ENCODE data around the gene RUFY4. TPM values are rescaled to one million over a fixed set of nuclear protein-coding genes. Genes with fewer than 3 reads are reported as not detected.
"Not testable (repeated sequence)": the region's sequence is repeated elsewhere in the genome, so short reads cannot be mapped to it uniquely, and the experiment has no call there.

RUFY4 gene
- total RNA-seq, 1 donor from 2014 or later, result not detected

DNA sequence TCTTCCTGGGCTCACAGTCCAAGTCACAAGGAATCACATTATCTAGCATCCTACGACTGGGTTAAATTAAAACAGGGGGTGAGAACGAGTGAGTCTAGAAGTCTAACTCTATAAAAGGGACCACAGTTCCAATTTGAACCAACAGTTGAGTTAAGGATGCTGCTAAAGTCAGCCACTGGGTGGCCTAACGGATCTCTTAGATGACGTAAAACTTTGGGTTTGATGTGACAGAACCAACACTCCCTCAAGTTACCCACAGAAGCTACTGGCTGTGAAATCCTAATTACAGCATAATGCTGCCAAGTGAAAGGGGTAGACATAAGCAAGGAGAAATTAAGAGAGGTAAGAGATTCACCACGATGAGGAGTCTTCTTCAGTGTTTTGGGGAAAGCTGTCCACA, 32.7 kb upstream of the RUFY4 start:
- Histone ChIP-seq H3K9ac (ENCODE audit: low read depth in 1 of 3, low read length in 3 of 3) (no peak overlapping the region), H3K4me1 (ENCODE audit: control insufficient read depth in 3 of 3, insufficient read depth in 3 of 3, low read length in 3 of 3) (peaks cover 6 to 31% (median 21%) of the 10 kb centered on the region in 3 donors), H3K4me3 (ENCODE audit: low read length in 3 of 3) (no peak overlapping the region), H3K27me3 (ENCODE audit: control insufficient read depth in 3 of 3, insufficient read depth in 3 of 3, low read length in 3 of 3) (peaks cover 0 to 4% (median 2%) of the 10 kb centered on the region in 3 donors), H3K9me3 (ENCODE audit: control insufficient read depth in 3 of 3, low read length in 3 of 3) (no peaks in the 10 kb centered on the region), H3K27ac (ENCODE audit: low read depth, low read length) (no peak overlapping the region), H3K36me3 (ENCODE audit: control insufficient read depth in 3 of 3, insufficient read depth in 3 of 3, low read length in 3 of 3) (no peaks in the 10 kb centered on the region)

DNA sequence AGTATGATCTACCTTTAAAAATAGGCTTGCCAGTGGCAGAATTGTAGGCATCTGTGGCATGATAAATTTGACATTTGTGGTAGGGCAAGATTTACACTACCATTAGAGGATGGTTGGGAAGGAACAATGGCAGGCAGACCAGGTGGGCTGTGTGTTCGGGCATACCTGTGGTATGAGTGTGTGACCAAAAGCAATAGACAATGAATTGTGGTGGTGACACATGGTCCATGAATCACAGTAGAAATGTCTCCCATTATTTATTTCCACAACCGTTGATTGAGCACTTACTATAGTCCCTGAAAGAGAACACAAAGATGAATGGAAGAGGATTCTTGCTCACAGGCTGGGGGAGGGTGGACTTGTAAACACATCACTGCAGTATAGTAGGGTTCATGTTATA, 29.9 kb upstream of the RUFY4 start:
- Histone ChIP-seq H3K4me1 (ENCODE audit: control insufficient read depth in 3 of 3, insufficient read depth in 3 of 3, low read length in 3 of 3) (peaks cover 5 to 25% (median 17%) of the 10 kb centered on the region in 3 donors), H3K9me3 (ENCODE audit: control insufficient read depth in 3 of 3, low read length in 3 of 3) (no peaks in the 10 kb centered on the region), H3K9ac (ENCODE audit: low read depth in 1 of 3, low read length in 3 of 3) (no peak overlapping the region), H3K36me3 (ENCODE audit: control insufficient read depth in 3 of 3, insufficient read depth in 3 of 3, low read length in 3 of 3) (no peaks in the 10 kb centered on the region), H3K4me3 (ENCODE audit: low read length in 3 of 3) (no peak overlapping the region), H3K27me3 (ENCODE audit: control insufficient read depth in 3 of 3, insufficient read depth in 3 of 3, low read length in 3 of 3) (peaks cover 0 to 6% (median 0%) of the 10 kb centered on the region in 3 donors), H3K27ac (ENCODE audit: low read depth, low read length) (no peak overlapping the region)

DNA sequence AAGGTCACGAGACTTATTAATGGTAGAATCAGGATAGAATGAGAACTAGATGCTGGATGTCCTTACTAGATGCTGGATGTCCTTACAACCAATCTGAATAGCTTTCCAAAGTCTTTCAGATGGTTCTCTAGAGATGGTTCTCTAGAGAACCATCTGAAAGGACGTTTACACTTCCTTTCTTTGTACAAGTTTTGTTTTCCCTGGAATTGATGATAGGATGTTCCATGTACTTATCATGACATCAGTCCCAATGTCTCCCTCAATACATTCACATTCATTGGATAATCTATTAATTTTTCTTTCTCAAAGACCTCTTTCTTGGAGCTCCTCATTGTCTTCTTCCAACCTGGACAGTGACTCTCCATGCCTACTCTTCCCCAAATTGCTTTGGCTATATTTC, 28.2 kb upstream of the RUFY4 start:
- no peaks in the 10 kb centered on the region for H3K36me3 ChIP-seq (ENCODE audit: control insufficient read depth in 3 of 3, insufficient read depth in 3 of 3, low read length in 3 of 3)
- H3K9ac ChIP-seq (ENCODE audit: low read depth in 1 of 3, low read length in 3 of 3), result no peak overlapping the region
- no peak overlapping the region for H3K27ac ChIP-seq (ENCODE audit: low read depth, low read length)
- no peaks in the 10 kb centered on the region for H3K9me3 ChIP-seq (ENCODE audit: control insufficient read depth in 3 of 3, low read length in 3 of 3)
- H3K4me3 ChIP-seq (ENCODE audit: low read length in 3 of 3), result no peak overlapping the region
- peaks cover 0 to 5% (median 0%) of the 10 kb centered on the region in 3 donors for H3K27me3 ChIP-seq (ENCODE audit: control insufficient read depth in 3 of 3, insufficient read depth in 3 of 3, low read length in 3 of 3)
- peaks cover 0 to 12% (median 9%) of the 10 kb centered on the region in 3 donors for H3K4me1 ChIP-seq (ENCODE audit: control insufficient read depth in 3 of 3, insufficient read depth in 3 of 3, low read length in 3 of 3)

DNA sequence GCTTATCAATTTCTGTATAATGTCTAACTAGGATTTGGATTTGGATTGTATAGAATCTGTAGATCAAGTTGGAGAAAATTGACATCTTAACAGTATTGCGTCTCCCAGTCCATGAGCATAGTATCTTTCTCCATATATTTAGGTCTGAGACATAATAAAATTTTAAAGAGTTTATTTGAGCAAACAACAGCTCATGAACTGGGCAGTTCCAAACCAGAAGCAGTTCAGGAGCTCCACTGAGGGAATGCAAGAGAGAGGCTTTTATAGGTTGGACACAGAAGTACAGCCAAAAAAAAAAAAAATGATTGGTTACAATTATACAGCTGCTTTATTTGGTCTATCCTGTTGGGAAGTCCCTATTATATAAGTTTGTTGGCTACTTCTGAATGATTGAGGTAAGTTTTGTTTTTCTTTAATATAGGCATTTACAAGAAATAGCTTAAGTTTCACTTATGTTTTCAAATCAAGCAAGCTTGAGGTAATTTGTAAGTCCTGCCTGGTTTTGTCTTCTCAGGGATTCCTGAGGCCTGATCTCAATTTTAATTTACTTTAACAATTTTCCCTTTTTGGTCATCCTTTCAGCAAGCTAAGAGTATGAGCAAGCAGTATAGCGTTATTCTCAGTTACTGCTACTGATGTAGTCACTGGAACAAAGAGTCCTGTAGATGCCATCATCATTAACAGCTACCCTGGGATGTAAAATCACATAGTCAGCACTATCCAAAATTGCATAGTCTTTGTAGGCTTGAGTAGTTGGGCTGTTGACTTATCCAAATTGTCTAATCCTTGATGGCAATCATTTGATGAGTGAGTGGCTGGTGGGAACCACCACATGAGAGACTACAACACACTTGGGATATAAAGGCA, 27.5 kb upstream of the RUFY4 start:
- Histone ChIP-seq H3K27me3 (ENCODE audit: control insufficient read depth in 3 of 3, insufficient read depth in 3 of 3, low read length in 3 of 3) (peaks cover 0 to 5% (median 0%) of the 10 kb centered on the region in 3 donors), H3K4me3 (ENCODE audit: low read length in 3 of 3) (no peak overlapping the region), H3K9ac (ENCODE audit: low read depth in 1 of 3, low read length in 3 of 3) (no peak overlapping the region), H3K36me3 (ENCODE audit: control insufficient read depth in 3 of 3, insufficient read depth in 3 of 3, low read length in 3 of 3) (no peaks in the 10 kb centered on the region), H3K9me3 (ENCODE audit: control insufficient read depth in 3 of 3, low read length in 3 of 3) (no peaks in the 10 kb centered on the region), H3K4me1 (ENCODE audit: control insufficient read depth in 3 of 3, insufficient read depth in 3 of 3, low read length in 3 of 3) (peaks cover 0 to 12% (median 9%) of the 10 kb centered on the region in 3 donors), H3K27ac (ENCODE audit: low read depth, low read length) (no peak overlapping the region)

DNA sequence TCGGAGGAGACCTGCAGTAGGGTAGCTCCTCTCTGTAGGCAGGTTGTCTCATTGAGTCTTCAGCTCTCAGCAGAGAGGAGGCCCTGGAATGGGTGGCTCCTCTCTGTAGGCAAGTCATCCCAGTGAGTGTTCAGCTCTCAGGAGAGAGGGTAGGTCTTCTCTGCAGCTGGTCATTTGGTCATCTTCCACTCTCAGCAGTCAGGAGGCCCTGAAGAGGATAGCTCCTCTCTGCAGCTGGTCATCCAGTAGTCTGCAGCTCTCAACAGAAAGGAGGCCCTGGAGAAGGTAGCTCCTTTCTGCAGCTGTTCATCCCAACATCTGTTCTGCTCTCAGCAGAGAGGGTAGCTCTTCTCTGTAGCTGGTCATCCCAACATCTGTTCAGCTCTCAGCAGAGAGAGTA, 26.0 kb upstream of the RUFY4 start:
- peaks cover 0 to 12% (median 9%) of the 10 kb centered on the region in 3 donors for H3K4me1 ChIP-seq (ENCODE audit: control insufficient read depth in 3 of 3, insufficient read depth in 3 of 3, low read length in 3 of 3)

DNA sequence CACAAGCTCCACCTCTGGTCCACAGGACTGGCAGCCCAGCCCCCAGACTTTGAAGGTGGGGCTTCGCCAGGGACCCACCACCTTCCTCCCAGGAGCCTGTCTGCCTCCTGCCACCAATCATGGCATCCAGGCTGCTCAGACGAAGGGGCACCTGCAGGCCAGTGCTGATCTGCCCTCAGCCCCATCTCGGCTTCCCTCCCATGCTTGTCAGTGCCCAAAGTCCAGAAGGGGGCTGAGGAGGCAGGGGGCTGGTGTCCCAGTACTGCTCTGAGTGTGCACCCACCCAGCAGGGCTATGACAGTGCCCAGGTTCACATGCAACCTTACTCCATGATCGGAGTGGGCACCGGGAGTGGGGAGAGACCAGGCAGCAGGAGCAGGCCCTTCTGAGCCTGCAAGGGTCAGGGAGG, 25.3 kb upstream of the RUFY4 start:
- H3K27me3 ChIP-seq (ENCODE audit: control insufficient read depth in 3 of 3, insufficient read depth in 3 of 3, low read length in 3 of 3), result peaks cover 0 to 5% (median 0%) of the 10 kb centered on the region in 3 donors
- H3K4me1 ChIP-seq (ENCODE audit: control insufficient read depth in 3 of 3, insufficient read depth in 3 of 3, low read length in 3 of 3), result peaks cover 0 to 11% (median 8%) of the 10 kb centered on the region in 3 donors
- no peak overlapping the region for H3K27ac ChIP-seq (ENCODE audit: low read depth, low read length)
- H3K36me3 ChIP-seq (ENCODE audit: control insufficient read depth in 3 of 3, insufficient read depth in 3 of 3, low read length in 3 of 3), result no peaks in the 10 kb centered on the region
- H3K4me3 ChIP-seq (ENCODE audit: low read length in 3 of 3), result no peak overlapping the region
- H3K9me3 ChIP-seq (ENCODE audit: control insufficient read depth in 3 of 3, low read length in 3 of 3), result no peaks in the 10 kb centered on the region
- no peak overlapping the region for H3K9ac ChIP-seq (ENCODE audit: low read depth in 1 of 3, low read length in 3 of 3)

More for the DNA sequence above, 26.0 kb upstream of the RUFY4 start:
- Histone ChIP-seq H3K27me3 (ENCODE audit: control insufficient read depth in 3 of 3, insufficient read depth in 3 of 3, low read length in 3 of 3) (peaks cover 0 to 5% (median 0%) of the 10 kb centered on the region in 3 donors), H3K9ac (ENCODE audit: low read depth in 1 of 3, low read length in 3 of 3) (no peak overlapping the region), H3K27ac (ENCODE audit: low read depth, low read length) (no peak overlapping the region), H3K36me3 (ENCODE audit: control insufficient read depth in 3 of 3, insufficient read depth in 3 of 3, low read length in 3 of 3) (no peaks in the 10 kb centered on the region), H3K9me3 (ENCODE audit: control insufficient read depth in 3 of 3, low read length in 3 of 3) (no peaks in the 10 kb centered on the region), H3K4me3 (ENCODE audit: low read length in 3 of 3) (no peak overlapping the region)

DNA sequence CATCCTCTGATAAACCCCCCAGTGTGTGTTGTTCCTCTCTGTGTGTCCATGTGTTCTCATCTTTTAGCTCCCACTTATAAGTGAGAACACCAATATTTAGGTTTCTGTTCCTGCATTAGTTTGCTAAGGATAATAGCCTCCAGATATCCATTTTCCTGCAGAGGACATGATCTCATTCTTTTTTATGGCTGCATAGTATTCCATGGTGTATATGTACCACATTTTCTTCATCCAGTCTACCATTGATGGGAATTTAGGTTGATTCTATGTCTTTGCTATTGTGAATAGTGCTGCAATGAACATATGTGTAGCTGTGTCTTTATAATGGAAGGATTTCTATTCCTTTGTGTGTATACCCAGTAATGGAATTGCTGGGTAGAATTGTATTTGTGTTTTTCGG, 24.5 kb upstream of the RUFY4 start:
- not testable (repeated sequence) for H3K9ac ChIP-seq (ENCODE audit: low read depth in 1 of 3, low read length in 3 of 3); H3K36me3 ChIP-seq (ENCODE audit: control insufficient read depth in 3 of 3, insufficient read depth in 3 of 3, low read length in 3 of 3); H3K4me1 ChIP-seq (ENCODE audit: control insufficient read depth in 3 of 3, insufficient read depth in 3 of 3, low read length in 3 of 3); H3K4me3 ChIP-seq (ENCODE audit: low read length in 3 of 3); H3K9me3 ChIP-seq (ENCODE audit: control insufficient read depth in 3 of 3, low read length in 3 of 3); H3K27me3 ChIP-seq (ENCODE audit: control insufficient read depth in 3 of 3, insufficient read depth in 3 of 3, low read length in 3 of 3); H3K27ac ChIP-seq (ENCODE audit: low read depth, low read length)

DNA sequence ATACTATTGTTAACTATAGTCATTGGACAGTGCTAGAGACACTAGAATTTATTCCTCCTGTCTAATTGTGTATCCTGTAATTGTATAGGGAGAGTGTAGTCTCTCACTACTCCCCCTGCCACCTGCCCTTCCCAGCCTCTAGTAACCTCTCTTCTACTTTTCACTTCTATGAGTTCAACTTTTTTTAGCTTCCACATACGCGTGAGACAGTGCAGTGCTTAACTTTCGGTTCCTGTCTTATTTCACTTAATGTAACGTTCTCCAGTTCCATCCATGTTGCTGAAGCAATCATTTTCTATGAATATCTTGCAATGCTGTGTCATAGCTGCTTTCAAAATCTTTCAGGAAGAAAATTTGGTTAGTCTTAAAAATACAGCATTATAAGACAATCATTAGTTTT, 22.8 kb upstream of the RUFY4 start:
- Histone ChIP-seq H3K27me3 (ENCODE audit: control insufficient read depth in 3 of 3, insufficient read depth in 3 of 3, low read length in 3 of 3) (peaks cover 0 to 5% (median 0%) of the 10 kb centered on the region in 3 donors), H3K27ac (ENCODE audit: low read depth, low read length) (peak overlapping the region; percentile 54), H3K4me1 (ENCODE audit: control insufficient read depth in 3 of 3, insufficient read depth in 3 of 3, low read length in 3 of 3) (no peaks in the 10 kb centered on the region), H3K9ac (ENCODE audit: low read depth in 1 of 3, low read length in 3 of 3) (no peak overlapping the region), H3K36me3 (ENCODE audit: control insufficient read depth in 3 of 3, insufficient read depth in 3 of 3, low read length in 3 of 3) (no peaks in the 10 kb centered on the region), H3K4me3 (ENCODE audit: low read length in 3 of 3) (no peak overlapping the region), H3K9me3 (ENCODE audit: control insufficient read depth in 3 of 3, low read length in 3 of 3) (no peaks in the 10 kb centered on the region)

DNA sequence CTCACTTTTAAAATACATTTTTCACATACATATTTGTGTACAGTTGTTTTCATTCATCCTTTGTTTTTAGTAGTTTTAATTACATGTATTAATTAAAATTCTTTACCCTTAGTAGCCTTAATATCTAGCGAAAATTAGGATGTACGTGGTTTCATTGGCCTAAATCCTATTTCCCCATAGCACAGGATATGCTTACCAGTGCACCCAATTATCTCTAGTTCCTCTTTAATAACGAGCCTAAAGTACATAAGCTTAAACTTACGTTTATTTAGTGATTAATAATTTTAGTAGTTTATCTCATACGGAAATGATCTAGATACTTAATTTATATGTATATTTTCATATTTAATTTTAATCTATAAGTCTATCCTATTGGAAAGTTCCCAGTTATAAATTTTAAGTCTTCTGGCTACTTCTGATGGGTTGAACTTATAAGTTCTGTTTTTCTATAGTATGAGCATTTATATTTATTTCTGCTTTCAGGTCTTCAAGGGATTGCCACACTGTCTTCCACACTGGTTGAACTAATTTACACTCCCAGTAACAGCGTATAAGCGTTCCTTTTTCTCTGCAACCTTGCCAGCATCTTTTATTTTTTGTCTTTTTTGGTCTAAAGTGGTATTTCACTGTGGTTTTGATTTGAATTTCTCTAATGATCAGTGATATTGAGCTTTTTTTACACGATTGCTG, 21.4 kb upstream of the RUFY4 start:
- no peaks in the 10 kb centered on the region for H3K9me3 ChIP-seq (ENCODE audit: control insufficient read depth in 3 of 3, low read length in 3 of 3)
- H3K36me3 ChIP-seq (ENCODE audit: control insufficient read depth in 3 of 3, insufficient read depth in 3 of 3, low read length in 3 of 3), result no peaks in the 10 kb centered on the region
- H3K27me3 ChIP-seq (ENCODE audit: control insufficient read depth in 3 of 3, insufficient read depth in 3 of 3, low read length in 3 of 3), result peaks cover 0 to 5% (median 0%) of the 10 kb centered on the region in 3 donors
- H3K4me1 ChIP-seq (ENCODE audit: control insufficient read depth in 3 of 3, insufficient read depth in 3 of 3, low read length in 3 of 3), result no peaks in the 10 kb centered on the region
- H3K27ac ChIP-seq (ENCODE audit: low read depth, low read length), result no peak overlapping the region
- H3K9ac ChIP-seq (ENCODE audit: low read depth in 1 of 3, low read length in 3 of 3), result no peak overlapping the region
- no peak overlapping the region for H3K4me3 ChIP-seq (ENCODE audit: low read length in 3 of 3)

DNA sequence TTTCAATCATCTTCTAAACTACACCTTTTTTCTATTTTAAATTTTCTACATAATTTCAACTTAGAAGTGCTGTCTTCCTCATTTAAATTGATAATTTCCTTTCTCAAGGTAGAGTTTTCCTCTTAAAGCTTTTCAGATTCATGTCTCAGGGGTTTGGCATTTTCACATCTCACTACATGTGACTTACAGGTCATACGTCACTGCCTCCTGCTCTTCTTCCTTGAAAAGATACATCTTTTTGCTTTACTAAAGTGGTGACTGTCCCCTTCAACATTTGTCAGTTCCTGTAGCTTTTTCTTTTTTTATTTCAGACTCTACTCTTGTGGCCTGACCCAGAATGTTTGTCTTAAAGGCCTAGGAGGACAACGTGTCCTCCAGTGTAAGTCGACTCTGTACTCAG, 17.1 kb upstream of the RUFY4 start:
- H3K9me3 ChIP-seq (ENCODE audit: control insufficient read depth in 3 of 3, low read length in 3 of 3), result no peaks in the 10 kb centered on the region
- H3K9ac ChIP-seq (ENCODE audit: low read depth in 1 of 3, low read length in 3 of 3), result no peak overlapping the region
- no peak overlapping the region for H3K27ac ChIP-seq (ENCODE audit: low read depth, low read length)
- H3K4me3 ChIP-seq (ENCODE audit: low read length in 3 of 3), result no peak overlapping the region
- H3K36me3 ChIP-seq (ENCODE audit: control insufficient read depth in 3 of 3, insufficient read depth in 3 of 3, low read length in 3 of 3), result no peaks in the 10 kb centered on the region
- no peaks in the 10 kb centered on the region for H3K4me1 ChIP-seq (ENCODE audit: control insufficient read depth in 3 of 3, insufficient read depth in 3 of 3, low read length in 3 of 3)
- H3K27me3 ChIP-seq (ENCODE audit: control insufficient read depth in 3 of 3, insufficient read depth in 3 of 3, low read length in 3 of 3), result no peaks in the 10 kb centered on the region
